Esophagus muscularis mucosa (tissue), 4 donors: ENCODE results near the gene SLC51B. TPM values are rescaled to one million over a fixed set of nuclear protein-coding genes. Genes with fewer than 3 reads are reported as not detected.
"Not testable (repeated sequence)": the region's sequence is repeated elsewhere in the genome, so short reads cannot be mapped to it uniquely, and the experiment has no call there.

Experiments
- DNase-seq: peaks from one replicate; pipeline ENCODE4 v3.0.0-alpha.2; 2017; ENCODE audit errors: extremely low spot score
- H3K27ac ChIP-seq, 4 donors: fragments of 200-600 bp; sonication (generic); replicated peaks in 1 of 4; 1 replicate in 3 of 4; 2 replicates in 1 of 4; pipeline ENCODE4 v1.5.1; 2016 to 2019; ENCODE audit warnings: mild to moderate bottlenecking in 1 of 4
- H3K27me3 ChIP-seq, 4 donors: fragments of 200-600 bp; sonication (generic); one replicate each; pipeline versions ENCODE4 v1.5.1 to v1.6.0; 2016 to 2019
- H3K36me3 ChIP-seq, 4 donors: fragments of 200-600 bp; sonication (generic); one replicate each; pipeline ENCODE4 v1.5.1; 2016 to 2019
- H3K4me1 ChIP-seq, 4 donors: fragments of 200-600 bp; sonication (generic); one replicate each; pipeline ENCODE4 v1.5.1; 2016 to 2019
- H3K4me3 ChIP-seq, 4 donors: fragments of 200-600 bp; sonication (generic); 1 replicate in 2 of 4; 2 replicates in 2 of 4; pipeline ENCODE4 v1.5.1; 2016 to 2019; ENCODE audit warnings: mild to moderate bottlenecking in 4 of 4, moderate library complexity in 1 of 4
- H3K9me3 ChIP-seq, 4 donors: fragments of 200-600 bp; sonication (generic); 1 replicate in 3 of 4; 2 replicates in 1 of 4; pipeline ENCODE4 v1.5.1; 2016 to 2019
- EP300 ChIP-seq: sonication (generic); formaldehyde crosslinking; IDR thresholded peaks from one replicate; pipeline ENCODE4 v1.6.1; 2017; ENCODE audit warnings: antibody characterized with exemption
- POLR2A ChIP-seq: fragments of 450-650 bp; IDR thresholded peaks from one replicate; pipeline ENCODE4 v1.6.1; 2017; ENCODE audit warnings: antibody characterized with exemption, moderate library complexity, mild to moderate bottlenecking, low read depth
- POLR2AphosphoS5 ChIP-seq, 2 donors: sonication (generic); formaldehyde crosslinking; IDR thresholded peaks; one replicate each; pipeline ENCODE4 v1.6.1; 2017; ENCODE audit warnings: antibody characterized with exemption in 2 of 2
- WGBS: methylation state at CpG from one replicate; pipeline ENCODE4 v1.1.5; 2018; 5-methylcytosine and 5-hydroxymethylcytosine counted together
- intact Hi-C: fragments of 100-400 bp; cut with DNase I; formaldehyde crosslinking; loops from one replicate; pipeline ENCODE4 v1.15.1; 2023
- total RNA-seq, 4 donors: library from RNA; depleted of rRNA; stranded (reverse); fragments of >200 nt; gene quantifications; one replicate each; pipeline versions ENCODE4 v1.1.0 to v1.2.1, GENCODE V29; 2016
- TF ChIP-seq, protein P1 (sequence below), 3 experiments: fragments of 200-600 bp in 2 of 3; fragments of 450-650 bp in 1 of 3; sonication (generic) in 2 of 3; IDR thresholded peaks; one replicate each; pipeline ENCODE4 v1.5.1; 2017 to 2019; ENCODE audit warnings: antibody characterized with exemption in 3 of 3, mild to moderate bottlenecking in 2 of 3, moderate library complexity in 1 of 3

SLC51B gene
- total RNA-seq, 4 donors from 2014 or later = not detected

DNA sequence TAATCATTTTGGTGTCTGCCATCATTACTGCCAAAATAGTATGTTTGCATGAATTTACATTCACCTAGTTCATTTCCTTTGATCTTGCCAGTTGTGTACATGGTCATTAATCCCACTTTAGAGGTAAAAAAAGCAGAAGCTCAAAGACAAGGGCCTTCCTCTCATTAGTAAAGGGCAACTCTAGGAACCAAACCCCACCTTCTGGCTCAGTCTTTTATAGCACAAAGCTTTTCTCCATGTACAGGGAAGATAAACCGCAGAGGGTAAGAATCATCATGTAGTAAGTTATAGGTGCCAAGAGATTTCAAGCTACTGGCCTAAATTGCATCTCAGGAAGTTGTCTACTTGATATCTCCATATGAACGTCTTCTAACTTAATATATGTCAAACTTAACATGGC is 36.2 kb upstream of the SLC51B start:
- H3K36me3 ChIP-seq = peaks cover 12 to 74% (median 41%) of the 10 kb centered on the region in 4 donors
- WGBS = 62% methylated on average over 2 of the region's 2 CpGs

DNA sequence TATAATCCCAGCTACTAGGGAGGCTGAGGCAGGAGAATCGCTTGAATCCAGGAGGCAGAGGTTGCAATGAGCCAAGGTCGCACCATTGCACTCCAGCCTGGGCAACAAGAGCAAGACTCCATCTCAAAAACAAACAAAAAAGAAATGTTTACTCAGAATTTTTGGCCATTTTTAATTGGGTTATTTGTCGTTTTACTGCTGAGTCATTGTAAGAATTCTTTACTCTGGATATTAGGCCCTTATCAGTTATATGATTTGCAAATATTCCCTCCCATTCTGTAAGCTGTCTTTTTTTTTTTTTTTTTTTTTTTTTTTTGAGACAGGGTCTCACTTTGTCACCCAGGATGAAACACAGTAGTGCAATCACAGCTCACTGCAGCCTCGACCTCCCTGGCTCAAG is 34.0 kb upstream of the SLC51B start:
- H3K36me3 ChIP-seq = peaks cover 33 to 74% (median 50%) of the 10 kb centered on the region in 4 donors
- H3K4me1 ChIP-seq, DNase-seq, intact Hi-C loops, H3K27ac ChIP-seq, H3K9me3 ChIP-seq, H3K27me3 ChIP-seq, H3K4me3 ChIP-seq: not testable (repeated sequence)
- 97% methylated on average over 4 of the region's 4 CpGs for WGBS

More for the DNA sequence above, 36.2 kb upstream of the SLC51B start:
- no peak for TF ChIP-seq POLR2A
- no peak for TF ChIP-seq EP300
- TF ChIP-seq POLR2AphosphoS5 (IDR thresholded peaks at IDR 0.05) = no peak
- TF ChIP-seq, protein P1, sequence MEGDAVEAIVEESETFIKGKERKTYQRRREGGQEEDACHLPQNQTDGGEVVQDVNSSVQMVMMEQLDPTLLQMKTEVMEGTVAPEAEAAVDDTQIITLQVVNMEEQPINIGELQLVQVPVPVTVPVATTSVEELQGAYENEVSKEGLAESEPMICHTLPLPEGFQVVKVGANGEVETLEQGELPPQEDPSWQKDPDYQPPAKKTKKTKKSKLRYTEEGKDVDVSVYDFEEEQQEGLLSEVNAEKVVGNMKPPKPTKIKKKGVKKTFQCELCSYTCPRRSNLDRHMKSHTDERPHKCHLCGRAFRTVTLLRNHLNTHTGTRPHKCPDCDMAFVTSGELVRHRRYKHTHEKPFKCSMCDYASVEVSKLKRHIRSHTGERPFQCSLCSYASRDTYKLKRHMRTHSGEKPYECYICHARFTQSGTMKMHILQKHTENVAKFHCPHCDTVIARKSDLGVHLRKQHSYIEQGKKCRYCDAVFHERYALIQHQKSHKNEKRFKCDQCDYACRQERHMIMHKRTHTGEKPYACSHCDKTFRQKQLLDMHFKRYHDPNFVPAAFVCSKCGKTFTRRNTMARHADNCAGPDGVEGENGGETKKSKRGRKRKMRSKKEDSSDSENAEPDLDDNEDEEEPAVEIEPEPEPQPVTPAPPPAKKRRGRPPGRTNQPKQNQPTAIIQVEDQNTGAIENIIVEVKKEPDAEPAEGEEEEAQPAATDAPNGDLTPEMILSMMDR (IDR thresholded peaks at IDR 0.05) = no peak
- Histone ChIP-seq H3K27ac (no peak overlapping the region), H3K4me3 (no peak overlapping the region), H3K27me3 (no peaks in the 10 kb centered on the region), H3K9me3 (peaks cover 0 to 7% (median 0%) of the 10 kb centered on the region in 4 donors), H3K4me1 (no peaks in the 10 kb centered on the region)
- no peak for DNase-seq
- intact Hi-C loops = no loop called here

DNA sequence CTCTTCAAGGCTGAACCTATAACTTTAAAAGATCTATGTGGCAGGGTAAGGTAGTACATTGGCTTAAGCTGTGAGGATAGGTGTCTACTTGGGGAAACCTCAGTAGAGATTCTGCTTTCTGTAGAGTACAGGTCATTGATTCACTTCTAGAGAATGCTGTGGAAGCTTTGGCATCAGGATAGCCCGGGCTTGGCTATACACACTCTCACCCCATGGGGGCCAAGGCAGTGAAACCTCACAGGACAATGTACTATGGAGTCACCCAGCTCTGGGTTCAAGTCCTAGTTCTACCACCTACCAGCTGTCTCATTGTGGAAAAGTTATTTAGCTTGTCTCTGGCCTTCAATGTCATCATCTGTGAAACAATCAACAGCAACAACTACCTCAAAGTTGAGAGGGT is 24.8 kb upstream of the SLC51B start:
- TF ChIP-seq, protein P1 (IDR thresholded peaks at IDR 0.05) = no peak
- TF ChIP-seq EP300 = no peak
- TF ChIP-seq POLR2AphosphoS5 (IDR thresholded peaks at IDR 0.05) = no peak
- no peak for TF ChIP-seq POLR2A
- Histone ChIP-seq H3K27me3 (no peaks in the 10 kb centered on the region), H3K4me1 (no peaks in the 10 kb centered on the region), H3K9me3 (no peaks in the 10 kb centered on the region), H3K27ac (no peak overlapping the region), H3K36me3 (peaks cover 27 to 96% (median 72%) of the 10 kb centered on the region in 4 donors), H3K4me3 (no peak overlapping the region)
- intact Hi-C loops = no loop called here
- WGBS = 88% methylated on average over 1 of the region's 1 CpG
- no peak for DNase-seq

DNA sequence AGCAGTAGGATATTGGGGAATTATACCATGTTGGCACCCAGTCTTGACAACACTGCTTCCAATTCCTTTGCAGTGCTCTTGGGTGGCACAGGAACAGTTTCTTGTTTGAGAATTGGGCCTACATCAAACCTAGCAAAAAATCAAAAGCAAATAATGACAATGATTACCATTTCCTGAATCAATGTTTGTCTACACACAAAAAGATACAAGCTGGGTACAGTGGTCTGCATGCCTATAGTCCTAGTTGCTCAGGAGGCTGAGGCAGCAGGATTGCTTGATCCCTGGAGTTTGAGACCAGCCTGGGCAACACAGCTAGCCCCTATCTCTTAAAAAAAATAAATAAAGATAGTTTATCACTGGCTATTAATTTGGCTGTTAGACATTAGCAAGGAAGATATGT is 23.7 kb upstream of the SLC51B start:
- H3K27me3 ChIP-seq = no peaks in the 10 kb centered on the region
- intact Hi-C loops = no loop called here
- H3K4me3 ChIP-seq = no peak overlapping the region
- DNase-seq = no peak
- H3K36me3 ChIP-seq = peaks cover 20 to 96% (median 72%) of the 10 kb centered on the region in 4 donors
- TF ChIP-seq, protein P1 (IDR thresholded peaks at IDR 0.05) = no peak
- TF ChIP-seq POLR2A (no peak), POLR2AphosphoS5 (IDR thresholded peaks at IDR 0.05) (no peak), EP300 (no peak)
- H3K4me1 ChIP-seq = no peaks in the 10 kb centered on the region
- H3K27ac ChIP-seq = no peak overlapping the region
- no peaks in the 10 kb centered on the region for H3K9me3 ChIP-seq

DNA sequence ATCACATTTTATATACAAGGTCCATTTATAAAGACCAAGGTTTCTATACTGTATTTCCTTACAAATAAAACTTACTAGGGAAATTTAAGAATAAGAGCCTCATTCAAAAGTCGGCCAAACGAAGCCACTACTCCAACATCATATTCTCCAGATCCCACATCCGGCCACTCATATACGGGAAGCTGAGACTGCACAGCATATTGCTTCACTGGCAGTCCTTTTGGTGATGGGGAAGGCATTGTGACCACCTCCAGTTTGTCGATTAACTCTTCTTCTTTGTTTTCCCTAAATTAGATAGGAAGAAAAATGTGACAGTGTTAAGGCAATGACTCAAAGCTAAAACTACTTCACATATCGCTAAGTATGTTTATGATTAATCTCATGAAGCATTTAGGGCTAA is 18.4 kb upstream of the SLC51B start:
- Histone ChIP-seq H3K27ac (no peak overlapping the region), H3K4me3 (no peak overlapping the region), H3K4me1 (peaks cover 8 to 24% (median 20%) of the 10 kb centered on the region in 4 donors), H3K36me3 (peaks cover 4 to 49% (median 37%) of the 10 kb centered on the region in 4 donors), H3K27me3 (no peaks in the 10 kb centered on the region), H3K9me3 (no peaks in the 10 kb centered on the region)
- no peak for DNase-seq
- 90% methylated on average over 6 of the region's 6 CpGs for WGBS
- intact Hi-C loops = loop anchor here (5.0 kb wide), 1 partner anchor 39 kb away; the partner anchor contains the start of gene SPG21
- TF ChIP-seq POLR2AphosphoS5 (IDR thresholded peaks at IDR 0.05) (no peak), POLR2A (no peak), EP300 (no peak)
- TF ChIP-seq, protein P1 (IDR thresholded peaks at IDR 0.05) = no peak
